Neural progenitor cell (in vitro differentiated cells): ENCODE data around the gene DOK1. TPM values are rescaled to one million over a fixed set of nuclear protein-coding genes. Genes with fewer than 3 reads are reported as not detected.

Source experiments
- DNase-seq: peaks from one replicate; pipeline ENCODE4 v3.0.0-alpha.2; 2016; ENCODE audit warnings: low spot score
- H2AFZ ChIP-seq: fragments of 200-600 bp; sonication (generic); replicated peaks from 2 replicates; pipeline ENCODE4 v1.6.1; 2016; ENCODE audit warnings: antibody characterized with exemption
- H3F3A ChIP-seq: fragments of 200-600 bp; sonication (generic); 2 replicates; pipeline ENCODE4 v1.6.1; 2016; ENCODE audit warnings: antibody characterized with exemption, low read depth
- H3K27ac ChIP-seq: fragments of 200-600 bp; sonication (generic); 2 replicates; pipeline ENCODE4 v1.5.1; 2016; ENCODE audit warnings: mild to moderate bottlenecking
- H3K27me3 ChIP-seq: fragments of 200-600 bp; sonication (generic); 2 replicates; pipeline ENCODE4 v1.6.1; 2016; ENCODE audit warnings: mild to moderate bottlenecking, moderate library complexity
- H3K36me3 ChIP-seq: fragments of 200-600 bp; sonication (generic); 2 replicates; pipeline ENCODE4 v1.5.1; 2016
- H3K4me1 ChIP-seq: fragments of 200-600 bp; sonication (generic); 2 replicates; pipeline ENCODE4 v1.6.1; 2016; ENCODE audit warnings: mixed run types
- H3K4me2 ChIP-seq: fragments of 200-600 bp; sonication (generic); 2 replicates; pipeline ENCODE4 v1.6.1; 2016
- H3K4me3 ChIP-seq: fragments of 200-600 bp; sonication (generic); 2 replicates; pipeline ENCODE4 v1.5.1; 2016
- H3K79me2 ChIP-seq: fragments of 200-600 bp; sonication (generic); 2 replicates; pipeline ENCODE4 v1.6.1; 2016; ENCODE audit warnings: low read depth
- H3K9ac ChIP-seq: fragments of 200-600 bp; sonication (generic); 2 replicates; pipeline ENCODE4 v1.6.1; 2016
- H3K9me3 ChIP-seq: fragments of 200-600 bp; sonication (generic); 2 replicates; pipeline ENCODE4 v1.5.1; 2016; ENCODE audit warnings: low read depth
- H4K20me1 ChIP-seq: fragments of 200-600 bp; sonication (generic); 2 replicates; pipeline ENCODE4 v1.6.1; 2016; ENCODE audit warnings: low read depth
- H3K27ac Mint-ChIP-seq: 3 replicates; pipeline ENCODE4 v1.8.0; 2021; ENCODE audit warnings: mixed read lengths
- H3K27me3 Mint-ChIP-seq: 2 replicates; pipeline ENCODE4 v1.8.0; 2022; ENCODE audit warnings: low read depth, mild to moderate bottlenecking, inconsistent platforms, moderate library complexity, mixed read lengths; ENCODE audit not compliant: insufficient read depth
- H3K36me3 Mint-ChIP-seq: 3 replicates; pipeline ENCODE4 v1.8.0; 2021; ENCODE audit warnings: mixed read lengths
- H3K4me1 Mint-ChIP-seq: 3 replicates; pipeline ENCODE4 v1.8.0; 2021; ENCODE audit warnings: mixed read lengths
- H3K4me3 Mint-ChIP-seq: 3 replicates; pipeline ENCODE4 v1.8.0; 2021; ENCODE audit warnings: mild to moderate bottlenecking, moderate library complexity, mixed read lengths
- H3K9me3 Mint-ChIP-seq: 3 replicates; pipeline ENCODE4 v1.8.0; 2020; ENCODE audit warnings: mixed read lengths
- EZH2 ChIP-seq: fragments of 200-600 bp; sonication (generic); IDR thresholded peaks from 2 replicates; pipeline ENCODE4 v1.6.1; 2017; ENCODE audit warnings: antibody characterized with exemption, mild to moderate bottlenecking, moderate library complexity
- EZH2phosphoT487 ChIP-seq: fragments of 200-600 bp; sonication (generic); IDR thresholded peaks from 2 replicates; pipeline ENCODE4 v1.6.1; 2017; ENCODE audit warnings: antibody characterized with exemption
- total RNA-seq: library from RNA; depleted of rRNA; stranded (reverse); fragments of >200 nt; gene quantifications from 2 replicates; pipeline ENCODE4 v1.2.3, GENCODE V29; 2015; ENCODE audit warnings: low replicate concordance
- TF ChIP-seq, protein P1 (sequence below): fragments of 200-600 bp; sonication (generic); IDR thresholded peaks from 2 replicates; pipeline ENCODE4 v1.5.1; 2017; ENCODE audit warnings: antibody characterized with exemption, mild to moderate bottlenecking

The DOK1 gene
- total RNA-seq, 1 donor from 2014 or later = 3.4 TPM

DNA sequence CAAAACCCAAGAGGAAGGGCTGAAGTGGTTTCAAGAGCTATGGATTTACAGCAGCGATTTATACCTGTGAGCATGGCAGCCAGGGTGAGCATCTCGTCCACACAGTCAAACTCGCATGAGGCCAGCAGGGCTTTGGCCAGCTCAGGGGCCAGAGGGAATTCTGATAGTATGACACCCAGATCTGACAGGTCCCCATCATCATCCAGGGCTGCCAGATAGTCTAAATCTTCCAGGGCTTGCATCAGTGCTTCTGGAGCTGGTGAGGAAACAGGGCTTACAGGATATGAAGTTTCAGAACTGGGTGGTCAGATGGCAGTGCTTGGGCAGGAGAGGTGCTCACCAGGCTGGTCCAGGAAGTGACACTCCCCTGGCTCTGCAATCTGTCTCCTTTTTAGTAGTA is 32.0 kb upstream of the DOK1 start:
- Histone ChIP-seq H3K9me3 (no peaks in the 10 kb centered on the region), H3F3A (no peaks in the 10 kb centered on the region), H3K4me2 (no peak overlapping the region), H3K9ac (no peak overlapping the region), H3K4me3 (no peak overlapping the region), H3K36me3 (no peaks in the 10 kb centered on the region), H3K27me3 (peaks cover 54% of the 10 kb centered on the region), H3K27ac (no peak overlapping the region), H2AFZ (no peak overlapping the region), H3K4me1 (no peaks in the 10 kb centered on the region), H4K20me1 (no peaks in the 10 kb centered on the region), H3K79me2 (peaks cover under 1% of the 10 kb centered on the region)
- peaks cover 3% of the 10 kb centered on the region for H3K4me1 Mint-ChIP-seq
- no peak overlapping the region for H3K4me3 Mint-ChIP-seq
- DNase-seq = no peak
- no peaks in the 10 kb centered on the region for H3K9me3 Mint-ChIP-seq
- H3K27me3 Mint-ChIP-seq = peaks cover 42% of the 10 kb centered on the region
- no peak overlapping the region for H3K27ac Mint-ChIP-seq
- no peak for TF ChIP-seq EZH2phosphoT487
- TF ChIP-seq, protein P1, sequence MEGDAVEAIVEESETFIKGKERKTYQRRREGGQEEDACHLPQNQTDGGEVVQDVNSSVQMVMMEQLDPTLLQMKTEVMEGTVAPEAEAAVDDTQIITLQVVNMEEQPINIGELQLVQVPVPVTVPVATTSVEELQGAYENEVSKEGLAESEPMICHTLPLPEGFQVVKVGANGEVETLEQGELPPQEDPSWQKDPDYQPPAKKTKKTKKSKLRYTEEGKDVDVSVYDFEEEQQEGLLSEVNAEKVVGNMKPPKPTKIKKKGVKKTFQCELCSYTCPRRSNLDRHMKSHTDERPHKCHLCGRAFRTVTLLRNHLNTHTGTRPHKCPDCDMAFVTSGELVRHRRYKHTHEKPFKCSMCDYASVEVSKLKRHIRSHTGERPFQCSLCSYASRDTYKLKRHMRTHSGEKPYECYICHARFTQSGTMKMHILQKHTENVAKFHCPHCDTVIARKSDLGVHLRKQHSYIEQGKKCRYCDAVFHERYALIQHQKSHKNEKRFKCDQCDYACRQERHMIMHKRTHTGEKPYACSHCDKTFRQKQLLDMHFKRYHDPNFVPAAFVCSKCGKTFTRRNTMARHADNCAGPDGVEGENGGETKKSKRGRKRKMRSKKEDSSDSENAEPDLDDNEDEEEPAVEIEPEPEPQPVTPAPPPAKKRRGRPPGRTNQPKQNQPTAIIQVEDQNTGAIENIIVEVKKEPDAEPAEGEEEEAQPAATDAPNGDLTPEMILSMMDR = no peak
- TF ChIP-seq EZH2 = no peak
- peaks cover 15% of the 10 kb centered on the region for H3K36me3 Mint-ChIP-seq

DNA sequence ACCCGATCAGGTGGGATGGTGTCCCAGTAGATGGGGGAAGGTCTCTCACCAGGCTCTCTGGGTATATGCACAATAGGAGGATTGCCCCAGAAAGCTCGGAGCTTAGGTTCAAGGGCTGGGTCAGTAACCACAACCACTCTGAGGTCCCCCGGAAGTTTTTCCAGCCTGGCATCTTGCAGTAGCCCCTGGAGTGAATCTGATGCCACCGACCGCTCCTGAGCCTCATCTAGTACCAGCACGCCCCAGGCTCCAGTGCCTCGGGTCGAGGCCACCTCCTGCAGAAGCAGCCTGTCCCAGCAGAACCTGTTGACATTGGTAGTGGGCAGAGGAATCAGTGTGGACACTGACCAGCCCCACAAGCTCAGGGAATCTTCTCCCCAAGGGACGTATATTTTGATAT is 30.5 kb upstream of the DOK1 start:
- TF ChIP-seq EZH2 (no peak), EZH2phosphoT487 (no peak)
- TF ChIP-seq, protein P1 = no peak

DNA sequence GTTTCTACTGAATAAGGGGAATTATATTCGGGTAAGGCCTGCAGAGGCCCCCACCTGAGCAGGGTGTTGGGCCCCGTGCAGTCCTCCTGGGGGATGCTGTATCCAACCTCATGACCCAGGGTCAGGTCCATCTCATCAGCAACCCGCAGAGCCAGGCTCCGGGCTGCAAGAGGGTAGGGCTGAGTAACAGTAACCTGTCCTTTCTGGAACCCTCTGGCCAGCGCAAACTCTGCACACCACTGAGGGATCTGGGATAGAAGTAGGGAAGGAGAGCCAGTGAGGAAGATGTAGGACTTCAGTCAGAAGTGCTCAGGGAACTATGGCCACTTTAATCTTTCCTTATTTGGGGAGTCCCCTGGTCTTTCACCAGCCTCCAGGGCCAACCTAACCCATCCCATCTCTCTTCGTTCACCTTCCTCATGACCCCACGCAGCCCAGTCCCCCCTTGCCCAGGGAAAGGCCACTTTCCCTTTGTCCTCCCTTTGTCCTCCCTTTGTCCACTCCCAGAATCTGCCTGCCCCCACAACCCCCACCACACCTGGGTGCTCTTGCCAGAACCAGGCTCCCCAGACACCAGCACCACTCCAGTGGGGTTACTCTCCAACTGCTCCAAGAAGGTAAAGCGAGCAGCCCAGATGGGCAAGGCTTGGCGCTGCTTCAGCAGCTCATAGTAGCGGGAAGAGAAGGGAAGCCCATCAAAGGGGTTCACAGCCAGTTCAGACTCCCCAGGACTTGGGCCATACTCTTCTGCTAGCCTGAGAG is 29.4 kb upstream of the DOK1 start:
- H3K27ac ChIP-seq = no peak overlapping the region
- peaks cover 15% of the 10 kb centered on the region for H3K4me1 Mint-ChIP-seq
- peaks cover 20% of the 10 kb centered on the region for H3K79me2 ChIP-seq
- no peaks in the 10 kb centered on the region for H3K9me3 Mint-ChIP-seq
- DNase-seq = no peak
- TF ChIP-seq EZH2 (no peak), EZH2phosphoT487 (no peak)
- TF ChIP-seq, protein P1 = no peak
- peaks cover 28% of the 10 kb centered on the region for H3K27me3 ChIP-seq
- H3K27me3 Mint-ChIP-seq = peaks cover 17% of the 10 kb centered on the region
- H3K9me3 ChIP-seq = no peaks in the 10 kb centered on the region
- no peak overlapping the region for H3K27ac Mint-ChIP-seq
- H3K4me2 ChIP-seq = no peak overlapping the region
- H4K20me1 ChIP-seq = no peaks in the 10 kb centered on the region
- no peak overlapping the region for H3K4me3 ChIP-seq
- H3K36me3 Mint-ChIP-seq = peaks cover 16% of the 10 kb centered on the region
- H3K36me3 ChIP-seq = no peaks in the 10 kb centered on the region
- no peak overlapping the region for H3K9ac ChIP-seq
- H2AFZ ChIP-seq = no peak overlapping the region
- peaks cover 7% of the 10 kb centered on the region for H3K4me1 ChIP-seq
- H3F3A ChIP-seq = no peaks in the 10 kb centered on the region
- H3K4me3 Mint-ChIP-seq = no peak overlapping the region

More for the DNA sequence above, 30.5 kb upstream of the DOK1 start:
- H3K36me3 Mint-ChIP-seq = peaks cover 16% of the 10 kb centered on the region
- Histone ChIP-seq H3K9me3 (no peaks in the 10 kb centered on the region), H3K36me3 (no peaks in the 10 kb centered on the region), H2AFZ (no peak overlapping the region), H4K20me1 (no peaks in the 10 kb centered on the region), H3K4me3 (no peak overlapping the region), H3K4me2 (no peak overlapping the region), H3K79me2 (peaks cover 15% of the 10 kb centered on the region), H3K4me1 (peaks cover 7% of the 10 kb centered on the region), H3K27me3 (peaks cover 39% of the 10 kb centered on the region), H3K9ac (no peak overlapping the region), H3K27ac (no peak overlapping the region), H3F3A (no peaks in the 10 kb centered on the region)
- peaks cover 27% of the 10 kb centered on the region for H3K27me3 Mint-ChIP-seq
- H3K4me3 Mint-ChIP-seq = no peak overlapping the region
- peaks cover 14% of the 10 kb centered on the region for H3K4me1 Mint-ChIP-seq
- DNase-seq = no peak
- no peak overlapping the region for H3K27ac Mint-ChIP-seq
- no peaks in the 10 kb centered on the region for H3K9me3 Mint-ChIP-seq
